Measurements from ENCODE around the gene RNF208. TPM values are rescaled to one million over a fixed set of nuclear protein-coding genes. Genes with fewer than 3 reads are reported as not detected.

The RNF208 gene
- total and polyA plus RNA-seq, 10 of the 15 experiments (the other 5 are each of a cell fraction or from before 2014, with no cell fraction given), result 0.06 to 10.7 (median 0.77) TPM

- TF ChIP-seq MLLT1 (IDR thresholded peaks at IDR 0.05) (no peak), NKRF (conservative IDR thresholded peaks at IDR 0.05) (no peak)
Observed at GRCh38 chr9:137176302-137177182, 45.5 kb downstream of the RNF208 start (continued).

GRCh38 chr9:137175345-137175961 lies 46.6 kb downstream of the RNF208 start:
- no peaks in the 10 kb centered on the region; a peak in 1 of 4 replicates for H3K27me3 ChIP-seq (replicated peaks in 1 of 2; ENCODE audit: control insufficient read depth in 2 of 2, insufficient read depth in 2 of 2, low read length in 1 of 2)
- no peak overlapping the region for H3K4me3 ChIP-seq
- peaks cover 0 to 5% of the 10 kb centered on the region in 2 experiments; a peak in 2 of 4 replicates for H3K36me3 ChIP-seq (ENCODE audit: control insufficient read depth in 2 of 2, insufficient read depth in 2 of 2, low read length in 1 of 2)
- H3K4me1 ChIP-seq (ENCODE audit: control insufficient read depth, insufficient read depth, low read length), result no peaks in the 10 kb centered on the region
- DNase-seq (ENCODE audit: low read depth, low spot score) (no peak), ATAC-seq (peak; percentile 50), FAIRE-seq (no peak)
- no peak overlapping the region for H3K9ac ChIP-seq (ENCODE audit: control insufficient read depth, insufficient read depth, low read length)
- SMC1A ChIA-PET (ENCODE audit: uncharacterized antibody, unreplicated experiment), result no interaction called here
- WGBS (ENCODE audit: insufficient coverage, insufficient replicate concordance, low lambda C conversion rate, missing lambda C conversion rate), result 60% methylated on average over 33 of the region's 33 CpGs
- no peaks in the 10 kb centered on the region for H4K20me1 ChIP-seq (ENCODE audit: control insufficient read depth, insufficient read depth)
- no peak overlapping the region for H2AFZ ChIP-seq (ENCODE audit: control insufficient read depth, low read depth, low read length)
- RAD21 ChIA-PET (ENCODE audit: unreplicated experiment), result no interaction called here
- H3K79me2 ChIP-seq (ENCODE audit: control insufficient read depth, insufficient read depth, low read length), result no peaks in the 10 kb centered on the region
- peak in 1 of 2 experiments; percentile 37; a peak in 1 of 4 replicates for TF ChIP-seq BHLHE40 (IDR thresholded peaks at IDR 0.05; ENCODE audit: borderline replicate concordance in 1 of 2, low read depth in 2 of 2, low read length in 1 of 2)
- TF ChIP-seq POLR2A (IDR thresholded peaks at IDR 0.05; ENCODE audit: low read depth, low read length), result peak; percentile 31; the same call in 1 of the 2 replicates
- TF ChIP-seq CTCF (IDR thresholded peaks at IDR 0.05 in 2 of 3, conservative IDR thresholded peaks at IDR 0.05 in 1 of 3; ENCODE audit: control insufficient read depth in 2 of 3, extremely low read depth in 1 of 3, insufficient read depth in 1 of 3, low read depth in 3 of 3, low read length in 3 of 3), result peak in 2 of 3 experiments; percentile 35 to 55; a peak in 4 of 6 replicates
- no peak for TF ChIP-seq ZNF217 (IDR thresholded peaks at IDR 0.05)
- peak; percentile 25; the same call in 1 of the 2 replicates for TF ChIP-seq SMC3 (IDR thresholded peaks at IDR 0.05; ENCODE audit: borderline replicate concordance, low read length)
- no peak for TF ChIP-seq FOXM1 (IDR thresholded peaks at IDR 0.05; ENCODE audit: low read depth, low read length)
- CTCF ChIA-PET, result interaction anchor here (0.8 to 2.4 kb wide), 6 partner anchors 23 to 80 kb away, joined by 3 to 13 read pairs (median 4); partner anchors contain the start of gene RNF224
- POLR2A ChIA-PET, result interaction anchor here (1.2 to 2.1 kb wide), 2 partner anchors 19 to 25 kb away, joined by 3 to 9 read pairs; no protein-coding TSS in a partner anchor
- H3K27ac ChIP-seq (ENCODE audit: control insufficient read depth, insufficient read depth), result no peak overlapping the region
- no TSS peak for BruUV-seq (replicated peaks)
- H3K9me3 ChIP-seq (replicated peaks; ENCODE audit: control insufficient read depth, insufficient read depth, low read length), result no peaks in the 10 kb centered on the region
- H3K4me2 ChIP-seq (ENCODE audit: control insufficient read depth, insufficient read depth), result no peak overlapping the region
- in situ Hi-C loops (cut with MboI), result no loop called here
- intact Hi-C loops (cut with micrococcal nuclease; ENCODE audit: unreplicated experiment), result no loop called here
